ENCODE data around the gene GRM4.

The GRM4 gene

GRCh38 chr6:34093206-34093605, 52.7 kb downstream of the GRM4 start:
- Histone ChIP-seq H3K4me3 (ENCODE audit: insufficient read length, low read depth) (no peak overlapping the region), H3K36me3 (ENCODE audit: insufficient read depth, insufficient read length, low read length) (no peaks in the 10 kb centered on the region), H3K4me1 (ENCODE audit: insufficient read depth, insufficient read length) (peaks cover 35% of the 10 kb centered on the region), H3K9ac (ENCODE audit: insufficient read length, low read depth) (no peak overlapping the region), H3K27me3 (ENCODE audit: insufficient read depth, insufficient read length) (no peaks in the 10 kb centered on the region), H3K9me3 (ENCODE audit: insufficient read depth, low read length) (no peaks in the 10 kb centered on the region)
- no peak for TF ChIP-seq YY1 (IDR thresholded peaks at IDR 0.05; ENCODE audit: insufficient read depth, insufficient read length)
- TF ChIP-seq ZNF274 (IDR thresholded peaks at IDR 0.05; ENCODE audit: low read depth, low read length): no peak
- TF ChIP-seq SUZ12 (IDR thresholded peaks at IDR 0.05; ENCODE audit: extremely low read depth, insufficient read depth, insufficient read length): no peak
- DNase-seq (ENCODE audit: low read depth, low spot score): no peak

- Histone ChIP-seq H3K4me3 (ENCODE audit: insufficient read length, low read depth) (no peak overlapping the region), H3K36me3 (ENCODE audit: insufficient read depth, insufficient read length, low read length) (no peaks in the 10 kb centered on the region), H3K9ac (ENCODE audit: insufficient read length, low read depth) (peak overlapping the region; percentile 8), H3K27me3 (ENCODE audit: insufficient read depth, insufficient read length) (no peaks in the 10 kb centered on the region), H3K4me1 (ENCODE audit: insufficient read depth, insufficient read length) (peaks cover 33% of the 10 kb centered on the region), H3K9me3 (ENCODE audit: insufficient read depth, low read length) (no peaks in the 10 kb centered on the region)
- TF ChIP-seq YY1 (IDR thresholded peaks at IDR 0.05; ENCODE audit: insufficient read depth, insufficient read length): no peak
- TF ChIP-seq ZNF274 (IDR thresholded peaks at IDR 0.05; ENCODE audit: low read depth, low read length): no peak
- TF ChIP-seq SUZ12 (IDR thresholded peaks at IDR 0.05; ENCODE audit: extremely low read depth, insufficient read depth, insufficient read length): no peak
- DNase-seq (ENCODE audit: low read depth, low spot score): no peak
Observed at GRCh38 chr6:34092631-34093030, 53.3 kb downstream of the GRM4 start.

GRCh38 chr6:34090935-34091334, 55.0 kb downstream of the GRM4 start:
- DNase-seq (ENCODE audit: low read depth, low spot score): no peak
- Histone ChIP-seq H3K4me1 (ENCODE audit: insufficient read depth, insufficient read length) (peaks cover 21% of the 10 kb centered on the region), H3K4me3 (ENCODE audit: insufficient read length, low read depth) (no peak overlapping the region), H3K9me3 (ENCODE audit: insufficient read depth, low read length) (no peaks in the 10 kb centered on the region), H3K9ac (ENCODE audit: insufficient read length, low read depth) (no peak overlapping the region), H3K36me3 (ENCODE audit: insufficient read depth, insufficient read length, low read length) (no peaks in the 10 kb centered on the region), H3K27me3 (ENCODE audit: insufficient read depth, insufficient read length) (no peaks in the 10 kb centered on the region)
- TF ChIP-seq YY1 (IDR thresholded peaks at IDR 0.05; ENCODE audit: insufficient read depth, insufficient read length) (no peak), ZNF274 (IDR thresholded peaks at IDR 0.05; ENCODE audit: low read depth, low read length) (no peak), SUZ12 (IDR thresholded peaks at IDR 0.05; ENCODE audit: extremely low read depth, insufficient read depth, insufficient read length) (no peak)

- no peaks in the 10 kb centered on the region for H3K27me3 ChIP-seq (ENCODE audit: insufficient read depth, insufficient read length)
- TF ChIP-seq YY1 (IDR thresholded peaks at IDR 0.05; ENCODE audit: insufficient read depth, insufficient read length) (no peak), ZNF274 (IDR thresholded peaks at IDR 0.05; ENCODE audit: low read depth, low read length) (no peak), SUZ12 (IDR thresholded peaks at IDR 0.05; ENCODE audit: extremely low read depth, insufficient read depth, insufficient read length) (no peak)
- H3K36me3 ChIP-seq (ENCODE audit: insufficient read depth, insufficient read length, low read length): no peaks in the 10 kb centered on the region
- no peaks in the 10 kb centered on the region for H3K9me3 ChIP-seq (ENCODE audit: insufficient read depth, low read length)
- DNase-seq (ENCODE audit: low read depth, low spot score): no peak
- no peak overlapping the region for H3K4me3 ChIP-seq (ENCODE audit: insufficient read length, low read depth)
- no peak overlapping the region for H3K9ac ChIP-seq (ENCODE audit: insufficient read length, low read depth)
- peaks cover 17% of the 10 kb centered on the region for H3K4me1 ChIP-seq (ENCODE audit: insufficient read depth, insufficient read length)
Observed at GRCh38 chr6:34090529-34090928, 55.4 kb downstream of the GRM4 start.

- no peak overlapping the region for H3K4me3 ChIP-seq (ENCODE audit: insufficient read length, low read depth)
- no peaks in the 10 kb centered on the region for H3K36me3 ChIP-seq (ENCODE audit: insufficient read depth, insufficient read length, low read length)
- no peak overlapping the region for H3K9ac ChIP-seq (ENCODE audit: insufficient read length, low read depth)
- no peaks in the 10 kb centered on the region for H3K27me3 ChIP-seq (ENCODE audit: insufficient read depth, insufficient read length)
- peaks cover 23% of the 10 kb centered on the region for H3K4me1 ChIP-seq (ENCODE audit: insufficient read depth, insufficient read length)
- no peaks in the 10 kb centered on the region for H3K9me3 ChIP-seq (ENCODE audit: insufficient read depth, low read length)
- DNase-seq (ENCODE audit: low read depth, low spot score): no peak
- no peak for TF ChIP-seq YY1 (IDR thresholded peaks at IDR 0.05; ENCODE audit: insufficient read depth, insufficient read length)
- no peak for TF ChIP-seq SUZ12 (IDR thresholded peaks at IDR 0.05; ENCODE audit: extremely low read depth, insufficient read depth, insufficient read length)
- TF ChIP-seq ZNF274 (IDR thresholded peaks at IDR 0.05; ENCODE audit: low read depth, low read length): no peak
Observed at GRCh38 chr6:34086558-34086957, 59.3 kb downstream of the GRM4 start.

- Histone ChIP-seq H3K9me3 (ENCODE audit: insufficient read depth, low read length) (no peaks in the 10 kb centered on the region), H3K4me1 (ENCODE audit: insufficient read depth, insufficient read length) (peaks cover 26% of the 10 kb centered on the region), H3K9ac (ENCODE audit: insufficient read length, low read depth) (no peak overlapping the region), H3K4me3 (ENCODE audit: insufficient read length, low read depth) (no peak overlapping the region), H3K27me3 (ENCODE audit: insufficient read depth, insufficient read length) (no peaks in the 10 kb centered on the region), H3K36me3 (ENCODE audit: insufficient read depth, insufficient read length, low read length) (no peaks in the 10 kb centered on the region)
- TF ChIP-seq YY1 (IDR thresholded peaks at IDR 0.05; ENCODE audit: insufficient read depth, insufficient read length): no peak
- TF ChIP-seq SUZ12 (IDR thresholded peaks at IDR 0.05; ENCODE audit: extremely low read depth, insufficient read depth, insufficient read length): no peak
- DNase-seq (ENCODE audit: low read depth, low spot score): no peak
Observed at GRCh38 chr6:34085453-34086170, 60.3 kb downstream of the GRM4 start.

- no peak for DNase-seq (ENCODE audit: low read depth, low spot score)
- Histone ChIP-seq H3K27me3 (ENCODE audit: insufficient read depth, insufficient read length) (no peaks in the 10 kb centered on the region), H3K36me3 (ENCODE audit: insufficient read depth, insufficient read length, low read length) (no peaks in the 10 kb centered on the region), H3K9me3 (ENCODE audit: insufficient read depth, low read length) (no peaks in the 10 kb centered on the region), H3K9ac (ENCODE audit: insufficient read length, low read depth) (peak overlapping the region; percentile 57), H3K4me1 (ENCODE audit: insufficient read depth, insufficient read length) (peaks cover 26% of the 10 kb centered on the region), H3K4me3 (ENCODE audit: insufficient read length, low read depth) (no peak overlapping the region)
- no peak for TF ChIP-seq SUZ12 (IDR thresholded peaks at IDR 0.05; ENCODE audit: extremely low read depth, insufficient read depth, insufficient read length)
- TF ChIP-seq YY1 (IDR thresholded peaks at IDR 0.05; ENCODE audit: insufficient read depth, insufficient read length): no peak
- no peak for TF ChIP-seq ZNF274 (IDR thresholded peaks at IDR 0.05; ENCODE audit: low read depth, low read length)
Observed at GRCh38 chr6:34084591-34085290, 61.1 kb downstream of the GRM4 start.
